ENCODE results near the gene ADAMTSL2.

The ADAMTSL2 gene

GRCh38 chr9:133602277-133602676 is 67.8 kb downstream of the ADAMTSL2 start:
- TF ChIP-seq CTCF (IDR thresholded peaks at IDR 0.05; ENCODE audit: unreplicated experiment in 3 of 3) = no peak
- no peak overlapping the region for H3K27ac Mint-ChIP-seq
- H3K4me3 Mint-ChIP-seq = no peak overlapping the region
- H3K27me3 Mint-ChIP-seq (ENCODE audit: low read depth) = peaks cover 35% of the 10 kb centered on the region
- peaks cover 2% of the 10 kb centered on the region for H3K36me3 Mint-ChIP-seq (ENCODE audit: low read depth)
- peaks cover 5% of the 10 kb centered on the region for H3K9me3 Mint-ChIP-seq
- H3K4me1 Mint-ChIP-seq = no peaks in the 10 kb centered on the region

- TF ChIP-seq CTCF (IDR thresholded peaks at IDR 0.05; ENCODE audit: unreplicated experiment in 3 of 3) = peak in 2 of 3 experiments; percentile 25
- H3K36me3 Mint-ChIP-seq (ENCODE audit: low read depth) = no peaks in the 10 kb centered on the region
- no peaks in the 10 kb centered on the region for H3K9me3 Mint-ChIP-seq
- H3K27me3 Mint-ChIP-seq (ENCODE audit: low read depth) = peaks cover 46% of the 10 kb centered on the region
- no peaks in the 10 kb centered on the region for H3K4me1 Mint-ChIP-seq
- no peak overlapping the region for H3K27ac Mint-ChIP-seq
- H3K4me3 Mint-ChIP-seq = no peak overlapping the region
These were observed 68.8 kb downstream of the ADAMTSL2 start for GRCh38 chr9:133603135-133603927.

DNA sequence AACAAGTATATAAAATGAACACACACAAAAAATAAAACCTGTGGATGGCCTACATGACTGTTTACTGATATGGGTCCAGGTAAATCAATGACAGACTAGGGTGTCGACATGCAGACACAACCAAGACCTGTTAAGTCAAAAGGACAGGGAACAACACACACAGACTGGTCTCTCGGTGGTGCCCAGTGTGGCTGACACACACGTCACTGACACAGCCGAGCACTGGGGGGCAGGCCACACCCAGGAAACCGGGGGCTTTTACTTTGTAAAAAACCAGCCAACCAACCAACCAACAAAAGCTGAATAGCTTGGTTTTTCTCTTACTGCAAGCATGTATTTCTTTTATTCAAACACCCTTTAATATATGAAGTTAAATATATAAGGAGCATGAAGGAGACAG is 69.7 kb downstream of the ADAMTSL2 start:
- H3K36me3 Mint-ChIP-seq (ENCODE audit: low read depth) = no peaks in the 10 kb centered on the region
- no peak overlapping the region for H3K4me3 Mint-ChIP-seq
- H3K27me3 Mint-ChIP-seq (ENCODE audit: low read depth) = peaks cover 50% of the 10 kb centered on the region
- no peaks in the 10 kb centered on the region for H3K4me1 Mint-ChIP-seq
- no peak overlapping the region for H3K27ac Mint-ChIP-seq
- no peak for TF ChIP-seq CTCF (IDR thresholded peaks at IDR 0.05; ENCODE audit: unreplicated experiment in 3 of 3)
- H3K9me3 Mint-ChIP-seq = no peaks in the 10 kb centered on the region

- Mint-ChIP-seq H3K27ac (no peak overlapping the region), H3K27me3 (ENCODE audit: low read depth) (peaks cover 56% of the 10 kb centered on the region), H3K36me3 (ENCODE audit: low read depth) (no peaks in the 10 kb centered on the region), H3K4me1 (no peaks in the 10 kb centered on the region), H3K9me3 (no peaks in the 10 kb centered on the region), H3K4me3 (no peak overlapping the region)
- TF ChIP-seq CTCF (IDR thresholded peaks at IDR 0.05; ENCODE audit: unreplicated experiment in 3 of 3) = no peak
These were observed 70.4 kb downstream of the ADAMTSL2 start for GRCh38 chr9:133604856-133605255.

DNA sequence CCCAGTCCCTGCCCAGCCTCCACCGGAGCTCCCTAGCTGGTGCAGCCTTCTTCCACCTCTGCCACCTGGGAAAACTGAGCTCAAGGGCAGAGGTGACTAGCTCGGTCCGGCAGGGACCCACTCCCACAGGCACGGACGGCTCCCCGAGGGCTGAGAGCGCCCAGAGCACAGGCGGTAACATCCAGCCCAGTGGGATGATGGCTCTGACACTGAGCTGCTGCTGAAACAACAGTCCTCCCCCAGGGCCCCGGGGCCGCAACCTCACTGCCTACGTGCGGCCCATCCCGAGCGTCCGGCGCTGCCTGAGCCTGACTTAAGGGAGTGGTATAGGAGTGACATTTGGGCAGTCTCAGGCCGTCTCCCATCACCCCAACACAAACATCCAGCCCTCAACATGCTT is 70.9 kb downstream of the ADAMTSL2 start:
- TF ChIP-seq CTCF (IDR thresholded peaks at IDR 0.05; ENCODE audit: unreplicated experiment in 3 of 3) = no peak
- H3K27ac Mint-ChIP-seq = no peak overlapping the region

More for the DNA sequence above, 70.9 kb downstream of the ADAMTSL2 start:
- Mint-ChIP-seq H3K27me3 (ENCODE audit: low read depth) (peaks cover 62% of the 10 kb centered on the region), H3K4me1 (no peaks in the 10 kb centered on the region), H3K36me3 (ENCODE audit: low read depth) (no peaks in the 10 kb centered on the region), H3K4me3 (no peak overlapping the region), H3K9me3 (no peaks in the 10 kb centered on the region)
